IPS-18c (cell line): ENCODE measurements around the gene SLC7A10.

ENCODE experiments used
- H3K4me3 ChIP-seq: 2 replicates; pipeline ENCODE4 v1.7.0; 2013; ENCODE audit warnings: low read depth, mild to moderate bottlenecking, low read length, moderate library complexity; ENCODE audit not compliant: insufficient read depth
- H3K9me3 ChIP-seq: one replicate; pipeline ENCODE4 v1.6.1; 2013; ENCODE audit warnings: mild to moderate bottlenecking, low read length, moderate library complexity; ENCODE audit not compliant: control insufficient read depth, insufficient read depth

Gene SLC7A10

GRCh38 chr19:33225458-33225926 lies at the start of gene SLC7A10:
Gene SLC7A10 (minus strand): TSS chr19:33225850. CDS start chr19:33225703, 147 bp downstream.
- peak within 1 kb of the TSS; percentile 61 for H3K4me3 ChIP-seq

GRCh38 chr19:33274663-33275558 lies 49.3 kb upstream of the SLC7A10 start:
- peaks cover 2% of the 10 kb centered on the region for H3K9me3 ChIP-seq
- H3K4me3 ChIP-seq = no peak overlapping the region

More at GRCh38 chr19:33225458-33225926, at the start of gene SLC7A10:
- H3K9me3 ChIP-seq = peaks cover 3% of the 10 kb centered on the region

DNA sequence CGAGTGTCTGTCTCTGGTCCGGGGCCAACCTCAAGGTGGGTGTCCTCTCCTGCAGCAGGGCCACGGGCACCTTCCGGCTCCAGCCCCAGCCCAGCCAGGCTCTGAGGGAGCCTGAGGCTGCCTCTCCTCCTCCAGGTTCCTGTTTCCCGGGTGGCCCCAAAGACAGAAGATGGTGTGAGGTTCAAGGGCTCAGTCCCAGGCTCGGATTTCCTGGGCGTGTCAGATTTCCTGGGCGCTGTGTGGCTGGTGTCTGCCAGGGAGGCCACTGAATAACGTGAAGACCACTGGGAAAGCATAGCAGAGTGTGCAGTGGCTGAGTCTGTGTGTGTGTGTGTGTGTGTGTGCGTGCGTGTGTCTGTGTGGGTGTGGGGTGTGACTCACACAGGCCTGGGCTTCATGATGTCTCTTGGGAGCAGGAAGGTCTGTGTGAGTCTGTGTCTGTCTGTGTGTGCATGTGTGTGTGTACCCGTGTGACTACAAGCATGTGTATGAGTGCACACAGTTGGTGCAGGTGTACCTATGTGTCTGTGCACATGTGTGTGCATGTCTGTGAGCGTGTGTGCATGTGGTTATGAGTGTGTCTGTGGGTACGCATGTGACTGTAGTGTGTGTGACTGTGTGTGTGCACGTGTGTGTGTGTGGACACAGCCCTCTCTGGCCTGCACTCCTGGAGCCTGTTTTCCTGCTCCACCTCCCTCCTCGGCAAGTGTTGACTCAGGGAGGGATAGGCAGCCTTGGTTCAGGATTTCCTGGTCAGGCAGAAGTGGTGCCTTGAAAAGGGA lies 48.4 kb upstream of the SLC7A10 start:
- Histone ChIP-seq H3K9me3 (peaks cover 2% of the 10 kb centered on the region), H3K4me3 (no peak overlapping the region)

GRCh38 chr19:33273065-33273736 lies 47.6 kb upstream of the SLC7A10 start:
- Histone ChIP-seq H3K4me3 (no peak overlapping the region; the same call in 1 of the 2 replicates), H3K9me3 (no peaks in the 10 kb centered on the region)

- Histone ChIP-seq H3K4me3 (no peak overlapping the region), H3K9me3 (no peaks in the 10 kb centered on the region)
Measured at GRCh38 chr19:33271246-33272021, 45.8 kb upstream of the SLC7A10 start.

GRCh38 chr19:33270769-33271168 lies 45.1 kb upstream of the SLC7A10 start:
- Histone ChIP-seq H3K9me3 (no peaks in the 10 kb centered on the region), H3K4me3 (no peak overlapping the region)

DNA sequence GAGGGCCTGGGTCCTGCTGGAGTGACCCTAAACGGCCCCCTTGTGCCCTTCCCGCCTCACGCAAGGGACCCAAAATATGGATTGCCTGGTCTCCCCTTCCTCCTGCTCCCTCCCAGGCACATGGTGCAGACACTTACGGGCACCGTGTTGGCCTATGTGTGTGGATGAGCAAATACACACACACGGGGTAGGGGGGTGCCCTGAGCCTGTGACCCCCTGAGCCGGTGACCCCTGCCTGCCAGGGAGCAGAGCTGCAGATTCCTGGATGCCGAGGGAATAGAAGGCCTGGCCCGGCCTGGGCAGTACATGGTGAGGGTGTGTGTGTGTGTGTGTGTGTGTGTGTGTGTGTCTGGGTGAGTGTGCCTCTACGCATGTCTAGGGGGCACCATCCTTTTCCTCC lies 43.4 kb upstream of the SLC7A10 start:
- no peaks in the 10 kb centered on the region for H3K9me3 ChIP-seq
- H3K4me3 ChIP-seq = no peak overlapping the region

DNA sequence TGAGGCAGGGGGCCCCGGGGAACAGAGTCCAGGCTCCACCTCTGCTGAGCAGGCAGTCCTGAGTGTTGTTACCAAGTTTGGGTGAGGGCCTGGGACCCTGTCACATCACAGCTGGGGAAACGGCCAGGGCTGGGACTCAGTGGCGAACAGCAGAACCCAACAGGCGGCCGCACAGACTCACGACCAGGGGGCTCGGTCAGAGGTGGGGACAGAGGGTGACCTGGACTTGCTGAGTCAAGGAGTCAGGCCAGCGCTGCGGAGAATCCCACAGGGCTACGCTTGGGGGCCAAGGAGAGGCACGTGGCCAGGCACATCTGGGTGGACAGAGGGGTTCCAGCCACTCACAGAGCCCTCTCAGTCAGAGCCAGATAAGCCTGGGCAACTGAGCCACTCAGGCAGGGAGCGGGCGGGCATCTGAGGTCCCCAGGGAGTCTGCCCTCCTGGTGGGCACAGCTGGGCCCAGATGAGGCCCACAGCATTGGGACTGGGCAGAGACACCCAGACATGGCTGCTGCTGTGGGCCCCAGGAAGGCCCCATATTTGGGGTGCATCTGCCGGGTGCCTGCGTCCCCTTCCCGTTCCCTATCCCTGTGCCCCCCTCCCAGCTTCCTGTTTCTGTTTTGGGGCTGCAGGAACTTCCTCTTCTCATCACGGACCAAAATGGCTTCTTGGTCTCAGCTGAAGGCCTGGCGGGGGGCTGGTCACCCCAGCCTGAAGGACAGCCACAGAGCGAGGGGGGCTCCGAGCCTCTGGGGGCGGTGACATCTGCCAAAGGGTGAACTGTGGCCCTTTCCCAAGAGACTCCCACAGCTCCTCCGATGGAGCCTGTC lies 42.7 kb upstream of the SLC7A10 start:
- H3K9me3 ChIP-seq = no peaks in the 10 kb centered on the region
- H3K4me3 ChIP-seq = no peak overlapping the region

- H3K9me3 ChIP-seq = no peaks in the 10 kb centered on the region
- H3K4me3 ChIP-seq = no peak overlapping the region
Measured at GRCh38 chr19:33267706-33268105, 42.1 kb upstream of the SLC7A10 start.

DNA sequence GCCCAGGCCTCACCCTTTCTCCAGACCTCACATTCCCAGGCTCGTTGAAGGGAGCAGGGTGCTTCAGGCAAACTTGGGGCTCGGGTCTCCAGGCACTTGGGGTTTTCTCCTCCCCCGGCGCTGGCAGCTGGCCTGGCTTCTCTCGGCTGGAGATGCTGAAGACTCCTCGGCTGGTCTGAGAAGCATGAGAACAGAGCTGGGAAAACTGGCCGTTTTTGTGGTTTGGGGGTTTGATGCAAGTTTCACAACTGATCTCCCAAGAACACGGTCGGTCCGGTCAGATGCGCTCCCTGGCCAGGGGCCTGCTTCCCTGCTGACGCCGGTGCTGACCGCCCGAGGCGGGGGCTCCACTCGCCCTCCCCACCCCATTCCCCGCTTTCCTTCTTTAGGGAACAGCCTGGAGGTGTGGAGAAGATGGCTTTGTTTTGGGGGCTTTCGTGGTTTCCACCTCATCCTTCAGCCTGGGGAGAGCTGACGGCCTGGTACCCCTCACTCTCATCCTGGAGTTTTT lies 41.4 kb upstream of the SLC7A10 start:
- H3K4me3 ChIP-seq = no peak overlapping the region

GRCh38 chr19:33264881-33265445 lies 39.3 kb upstream of the SLC7A10 start:
- Histone ChIP-seq H3K9me3 (no peaks in the 10 kb centered on the region), H3K4me3 (no peak overlapping the region)

More for the DNA sequence above, 41.4 kb upstream of the SLC7A10 start:
- H3K9me3 ChIP-seq = no peaks in the 10 kb centered on the region

GRCh38 chr19:33263325-33264023 lies 37.8 kb upstream of the SLC7A10 start:
- H3K9me3 ChIP-seq = no peaks in the 10 kb centered on the region
- H3K4me3 ChIP-seq = no peak overlapping the region

- no peaks in the 10 kb centered on the region for H3K9me3 ChIP-seq
- H3K4me3 ChIP-seq = no peak overlapping the region
Measured at GRCh38 chr19:33261511-33262189, 36.0 kb upstream of the SLC7A10 start.

GRCh38 chr19:33260628-33261418 lies 35.2 kb upstream of the SLC7A10 start:
- Histone ChIP-seq H3K4me3 (no peak overlapping the region), H3K9me3 (no peaks in the 10 kb centered on the region)
